Smooth muscle cell (in vitro differentiated cells): ENCODE data around the gene LMCD1. TPM values are rescaled to one million over a fixed set of nuclear protein-coding genes. Genes with fewer than 3 reads are reported as not detected.

Experiments
- DNase-seq: peaks from one replicate; lab custom pipeline; 2025; ENCODE audit not compliant: unreplicated experiment; lab: John Stamatoyannopoulos, UW
- H2AFZ ChIP-seq: fragments of 200-600 bp; sonication (generic); 2 replicates; pipeline ENCODE4 v1.6.0; 2016; ENCODE audit warnings: antibody characterized with exemption, low read depth, mild to moderate bottlenecking
- H3F3A ChIP-seq: fragments of 200-600 bp; sonication (generic); 2 replicates; pipeline ENCODE4 v1.6.0; 2017; ENCODE audit warnings: antibody characterized with exemption, low read depth
- H3K27ac ChIP-seq: fragments of 200-600 bp; sonication (generic); 2 replicates; pipeline ENCODE4 v1.5.1; 2016; ENCODE audit warnings: low read depth, mild to moderate bottlenecking
- H3K27me3 ChIP-seq: fragments of 200-600 bp; sonication (generic); 2 replicates; pipeline ENCODE4 v1.6.1; 2016; ENCODE audit warnings: low read depth, mild to moderate bottlenecking
- H3K36me3 ChIP-seq: fragments of 200-600 bp; sonication (generic); 2 replicates; pipeline ENCODE4 v1.5.1; 2016; ENCODE audit warnings: low read depth
- H3K4me1 ChIP-seq: fragments of 200-600 bp; sonication (generic); 2 replicates; pipeline ENCODE4 v1.5.1; 2016; ENCODE audit warnings: low read depth
- H3K4me2 ChIP-seq: fragments of 200-600 bp; sonication (generic); 2 replicates; pipeline ENCODE4 v1.6.0; 2016; ENCODE audit warnings: mild to moderate bottlenecking
- H3K4me3 ChIP-seq: fragments of 200-600 bp; sonication (generic); 2 replicates; pipeline ENCODE4 v1.5.1; 2016; ENCODE audit warnings: mild to moderate bottlenecking
- H3K79me2 ChIP-seq: fragments of 200-600 bp; sonication (generic); 2 replicates; pipeline ENCODE4 v1.6.0; 2016; ENCODE audit warnings: low read depth, mild to moderate bottlenecking
- H3K9ac ChIP-seq: fragments of 200-600 bp; sonication (generic); 2 replicates; pipeline ENCODE4 v1.6.0; 2016; ENCODE audit warnings: low read depth
- H3K9me3 ChIP-seq: fragments of 200-600 bp; sonication (generic); replicated peaks from 2 replicates; pipeline ENCODE4 v1.5.1; 2016; ENCODE audit warnings: low read depth
- H4K20me1 ChIP-seq: fragments of 200-600 bp; sonication (generic); 2 replicates; pipeline ENCODE4 v1.6.0; 2016; ENCODE audit warnings: low read depth
- WGBS: methylation state at CpG from one replicate; pipeline ENCODE4 v1.1.7; 2016; ENCODE audit warnings: low lambda C conversion rate; 5-methylcytosine and 5-hydroxymethylcytosine counted together
- polyA plus RNA-seq: library from polyadenylated mRNA; unstranded; fragments of >200 nt; fragmentation: Nextera tagmentation; extraction: Ambion mirVana; gene quantifications from 2 replicates; pipeline ENCODE4 v1.2.1, GENCODE V29; 2016
- total RNA-seq: library from RNA; depleted of rRNA; stranded (reverse); fragments of >200 nt; gene quantifications from 2 replicates; pipeline ENCODE4 v1.2.3, GENCODE V29; 2014
- TF ChIP-seq, protein P1 (sequence below): fragments of 200-600 bp; sonication (generic); IDR thresholded peaks from 2 replicates; pipeline ENCODE4 v1.5.1; 2017; ENCODE audit warnings: borderline replicate concordance, mild to moderate bottlenecking, antibody characterized with exemption; ENCODE audit not compliant: insufficient read depth, poor library complexity, severe bottlenecking

Gene LMCD1
- total and polyA plus RNA-seq, 2 experiments from 2014 or later = 187 to 524 TPM

- no peak for DNase-seq
- no peak overlapping the region for H3K9ac ChIP-seq
- H4K20me1 ChIP-seq = no peaks in the 10 kb centered on the region
- H3K4me3 ChIP-seq = no peak overlapping the region
- no peaks in the 10 kb centered on the region for H3K27me3 ChIP-seq
- H3K36me3 ChIP-seq = no peaks in the 10 kb centered on the region
- 94% methylated on average over 3 of the region's 3 CpGs for WGBS
- peaks cover 5% of the 10 kb centered on the region for H3K4me1 ChIP-seq
- no peaks in the 10 kb centered on the region for H3K9me3 ChIP-seq
- TF ChIP-seq, protein P1, sequence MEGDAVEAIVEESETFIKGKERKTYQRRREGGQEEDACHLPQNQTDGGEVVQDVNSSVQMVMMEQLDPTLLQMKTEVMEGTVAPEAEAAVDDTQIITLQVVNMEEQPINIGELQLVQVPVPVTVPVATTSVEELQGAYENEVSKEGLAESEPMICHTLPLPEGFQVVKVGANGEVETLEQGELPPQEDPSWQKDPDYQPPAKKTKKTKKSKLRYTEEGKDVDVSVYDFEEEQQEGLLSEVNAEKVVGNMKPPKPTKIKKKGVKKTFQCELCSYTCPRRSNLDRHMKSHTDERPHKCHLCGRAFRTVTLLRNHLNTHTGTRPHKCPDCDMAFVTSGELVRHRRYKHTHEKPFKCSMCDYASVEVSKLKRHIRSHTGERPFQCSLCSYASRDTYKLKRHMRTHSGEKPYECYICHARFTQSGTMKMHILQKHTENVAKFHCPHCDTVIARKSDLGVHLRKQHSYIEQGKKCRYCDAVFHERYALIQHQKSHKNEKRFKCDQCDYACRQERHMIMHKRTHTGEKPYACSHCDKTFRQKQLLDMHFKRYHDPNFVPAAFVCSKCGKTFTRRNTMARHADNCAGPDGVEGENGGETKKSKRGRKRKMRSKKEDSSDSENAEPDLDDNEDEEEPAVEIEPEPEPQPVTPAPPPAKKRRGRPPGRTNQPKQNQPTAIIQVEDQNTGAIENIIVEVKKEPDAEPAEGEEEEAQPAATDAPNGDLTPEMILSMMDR = no peak
- H3K27ac ChIP-seq = peak overlapping the region; percentile 93
- no peaks in the 10 kb centered on the region for H3K79me2 ChIP-seq
- H3K4me2 ChIP-seq = no peak overlapping the region
- H3F3A ChIP-seq = no peaks in the 10 kb centered on the region
- no peak overlapping the region for H2AFZ ChIP-seq
Observed at GRCh38 chr3:8621141-8621540, 119.5 kb downstream of the LMCD1 start.

- Histone ChIP-seq H3K27me3 (no peaks in the 10 kb centered on the region), H3F3A (no peaks in the 10 kb centered on the region), H3K4me1 (peaks cover 5% of the 10 kb centered on the region), H3K36me3 (no peaks in the 10 kb centered on the region), H3K27ac (peak overlapping the region; percentile 93), H2AFZ (peak overlapping the region; percentile 5), H4K20me1 (no peaks in the 10 kb centered on the region), H3K9me3 (no peaks in the 10 kb centered on the region), H3K4me2 (peak overlapping the region; percentile 32), H3K4me3 (no peak overlapping the region), H3K9ac (peak overlapping the region; percentile 73), H3K79me2 (no peaks in the 10 kb centered on the region)
- TF ChIP-seq, protein P1 = no peak
- no peak for DNase-seq
- 14% methylated on average over 4 of the region's 4 CpGs for WGBS
Observed at GRCh38 chr3:8621872-8622271, 120.2 kb downstream of the LMCD1 start.

GRCh38 chr3:8622873-8623691, 121.5 kb downstream of the LMCD1 start:
- Histone ChIP-seq H3K79me2 (no peaks in the 10 kb centered on the region), H2AFZ (peak overlapping the region; percentile 6), H4K20me1 (no peaks in the 10 kb centered on the region), H3K27me3 (no peaks in the 10 kb centered on the region), H3K27ac (peak overlapping the region; percentile 93), H3F3A (no peaks in the 10 kb centered on the region), H3K9ac (no peak overlapping the region), H3K4me2 (peak overlapping the region; percentile 35), H3K9me3 (no peaks in the 10 kb centered on the region), H3K4me1 (peaks cover 5% of the 10 kb centered on the region), H3K36me3 (no peaks in the 10 kb centered on the region), H3K4me3 (no peak overlapping the region)
- DNase-seq = peak; percentile 32
- 50% methylated on average over 24 of the region's 24 CpGs for WGBS
- TF ChIP-seq, protein P1 = peak; percentile 93
